WTC11 (cell line): ENCODE data around the gene KIFBP. TPM values are rescaled to one million over a fixed set of nuclear protein-coding genes. Genes with fewer than 3 reads are reported as not detected.
"Not testable (repeated sequence)": the region's sequence is repeated elsewhere in the genome, so short reads cannot be mapped to it uniquely, and the experiment has no call there.

Source experiments
- ATAC-seq: fragments of 200-7000 bp; cut with Tn5 transposase; 2 replicates; pipeline ENCODE4 v1.10.0; 2021; ENCODE audit warnings: mild to moderate bottlenecking, moderate library complexity
- CTCF ChIA-PET: fragments of 300-600 bp; sonication (Branson Sonifier 250); formaldehyde crosslinking; loops from one replicate; lab custom pipeline; 2021; ENCODE audit warnings: antibody characterized with exemption; lab: Charles Lee
- POLR2A ChIA-PET: fragments of 350-600 bp; sonication (Branson Sonifier 250); formaldehyde crosslinking; loops from one replicate; lab custom pipeline; 2021; ENCODE audit warnings: antibody characterized with exemption; lab: Charles Lee
- DNase-seq: peaks from one replicate; pipeline ENCODE4 v3.0.0; 2021; ENCODE audit warnings: low spot score
- H3K27ac Mint-ChIP-seq: 2 replicates; pipeline ENCODE4 v1.8.0; 2021; ENCODE audit warnings: mixed read lengths
- H3K27me3 Mint-ChIP-seq: 2 replicates; pipeline ENCODE4 v1.8.0; 2021; ENCODE audit warnings: low read depth, mild to moderate bottlenecking, moderate library complexity, mixed read lengths
- H3K36me3 Mint-ChIP-seq: 2 replicates; pipeline ENCODE4 v1.8.0; 2021; ENCODE audit warnings: mixed read lengths
- H3K4me1 Mint-ChIP-seq: 2 replicates; pipeline ENCODE4 v1.8.0; 2022; ENCODE audit warnings: mixed read lengths
- H3K4me3 Mint-ChIP-seq: 2 replicates; pipeline ENCODE4 v1.8.0; 2021; ENCODE audit warnings: mild to moderate bottlenecking, moderate library complexity, mixed read lengths
- H3K9me3 Mint-ChIP-seq: 2 replicates; pipeline ENCODE4 v1.8.0; 2021; ENCODE audit warnings: mixed read lengths
- CBFB ChIP-seq: sonication (generic); formaldehyde crosslinking; IDR thresholded peaks from 2 replicates; pipeline ENCODE4 v1.8.1; 2022; ENCODE audit warnings: mild to moderate bottlenecking, low read depth, missing genetic modification reagents
- CREB1 ChIP-seq: sonication (generic); formaldehyde crosslinking; IDR thresholded peaks from 2 replicates; pipeline ENCODE4 v1.8.0; 2023; ENCODE audit warnings: mild to moderate bottlenecking, missing genetic modification reagents
- ESRRA ChIP-seq: sonication (generic); formaldehyde crosslinking; IDR thresholded peaks from 2 replicates; pipeline ENCODE4 v1.8.1; 2022; ENCODE audit warnings: mild to moderate bottlenecking, missing genetic modification reagents, borderline replicate concordance
- FOXJ3 ChIP-seq: sonication (generic); formaldehyde crosslinking; IDR thresholded peaks from 2 replicates; pipeline ENCODE4 v1.9.0; 2021; ENCODE audit warnings: missing genetic modification reagents, mild to moderate bottlenecking, borderline replicate concordance
- FOXK1 ChIP-seq: sonication (generic); formaldehyde crosslinking; IDR thresholded peaks from 2 replicates; pipeline ENCODE4 v1.8.0; 2022; ENCODE audit warnings: mild to moderate bottlenecking, moderate library complexity, missing genetic modification reagents
- JUN ChIP-seq: sonication (generic); formaldehyde crosslinking; IDR thresholded peaks from 2 replicates; pipeline ENCODE4 v1.8.0; 2023; ENCODE audit warnings: mild to moderate bottlenecking, missing genetic modification reagents
- MYBL2 ChIP-seq: sonication (generic); formaldehyde crosslinking; IDR thresholded peaks from 2 replicates; pipeline ENCODE4 v1.8.1; 2023; ENCODE audit warnings: mild to moderate bottlenecking, moderate library complexity, missing genetic modification reagents
- PRRX2 ChIP-seq: fragments of 250-450 bp; sonication (Bioruptor Pico); IDR thresholded peaks from 2 replicates; pipeline ENCODE4 v1.8.0; 2021; ENCODE audit warnings: mild to moderate bottlenecking
- RELA ChIP-seq: sonication (generic); formaldehyde crosslinking; IDR thresholded peaks from 2 replicates; pipeline ENCODE4 v1.8.1; 2022; ENCODE audit warnings: missing genetic modification reagents, mild to moderate bottlenecking, borderline replicate concordance
- RORB ChIP-seq: fragments of 250-450 bp; sonication (Bioruptor Pico); IDR thresholded peaks from 2 replicates; pipeline ENCODE4 v1.9.0; 2021; ENCODE audit warnings: mild to moderate bottlenecking
- SMAD4 ChIP-seq: sonication (generic); formaldehyde crosslinking; IDR thresholded peaks from 2 replicates; pipeline ENCODE4 v1.8.0; 2022; ENCODE audit warnings: mild to moderate bottlenecking, missing genetic modification reagents
- TEAD1 ChIP-seq: sonication (generic); formaldehyde crosslinking; IDR thresholded peaks from 2 replicates; pipeline ENCODE4 v1.8.0; 2022; ENCODE audit warnings: mild to moderate bottlenecking, missing genetic modification reagents
- total RNA-seq: library from RNA; stranded (reverse); gene quantifications from 3 replicates; pipeline ENCODE4 v1.2.3, GENCODE V29; 2021
- TF ChIP-seq, protein P1 (sequence below): sonication (generic); formaldehyde crosslinking; IDR thresholded peaks from 2 replicates; pipeline ENCODE4 v1.8.0; 2023; ENCODE audit warnings: missing genetic modification reagents, mild to moderate bottlenecking, borderline replicate concordance
- TF ChIP-seq, protein P2 (sequence below): fragments of 250-450 bp; sonication (Bioruptor Pico); IDR thresholded peaks from 2 replicates; pipeline ENCODE4 v1.8.0; 2021; ENCODE audit warnings: mild to moderate bottlenecking
- TF ChIP-seq, protein P3 (sequence below): sonication (generic); formaldehyde crosslinking; IDR thresholded peaks from 2 replicates; pipeline ENCODE4 v1.8.1; 2022; ENCODE audit warnings: mild to moderate bottlenecking, moderate library complexity, missing genetic modification reagents
- TF ChIP-seq, protein P4 (sequence below): fragments of 250-450 bp; sonication (Bioruptor Pico); IDR thresholded peaks from 2 replicates; pipeline ENCODE4 v1.9.0; 2021; ENCODE audit warnings: moderate library complexity, mild to moderate bottlenecking, inconsistent platforms, borderline replicate concordance
- TF ChIP-seq, protein P5 (sequence below): sonication (generic); formaldehyde crosslinking; IDR thresholded peaks from 2 replicates; pipeline ENCODE4 v1.8.1; 2023; ENCODE audit warnings: mild to moderate bottlenecking, missing genetic modification reagents
- TF ChIP-seq, protein P6 (sequence below): sonication (generic); formaldehyde crosslinking; IDR thresholded peaks from 2 replicates; pipeline ENCODE4 v1.8.1; 2022; ENCODE audit warnings: mild to moderate bottlenecking, missing genetic modification reagents, moderate library complexity, borderline replicate concordance

Gene KIFBP
- total RNA-seq, 1 experiment from 2014 or later, result 31.2 TPM

DNA sequence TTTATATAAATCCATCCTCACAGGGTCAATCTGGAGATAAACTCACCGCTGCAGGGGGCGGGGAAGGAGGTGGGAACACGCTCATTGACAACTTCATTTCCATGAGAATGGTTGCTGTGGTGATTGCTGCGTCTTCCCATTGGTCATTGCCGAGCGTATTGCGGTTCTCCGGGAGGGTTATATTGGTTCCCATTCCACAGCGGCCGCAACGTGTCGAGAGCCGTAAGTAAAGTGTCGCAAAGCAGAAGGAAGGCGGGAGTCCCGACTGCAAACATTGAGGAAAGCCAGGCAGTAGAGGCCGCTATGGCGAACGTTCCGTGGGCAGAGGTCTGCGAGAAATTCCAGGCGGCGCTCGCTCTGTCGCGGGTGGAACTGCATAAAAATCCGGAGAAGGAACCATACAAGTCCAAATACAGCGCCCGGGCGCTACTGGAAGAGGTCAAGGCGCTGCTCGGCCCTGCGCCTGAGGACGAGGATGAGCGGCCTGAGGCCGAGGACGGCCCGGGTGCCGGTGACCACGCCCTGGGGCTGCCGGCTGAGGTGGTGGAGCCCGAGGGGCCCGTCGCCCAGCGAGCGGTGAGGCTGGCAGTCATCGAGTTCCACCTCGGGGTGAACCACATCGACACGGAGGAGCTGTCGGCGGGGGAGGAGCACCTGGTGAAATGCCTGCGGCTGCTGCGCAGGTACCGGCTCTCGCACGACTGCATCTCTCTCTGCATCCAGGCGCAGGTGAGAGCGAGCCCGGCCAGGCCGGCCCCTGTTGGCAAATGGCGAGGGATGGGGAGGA, at the start of gene KIFBP (continued):
- peak; percentile 88; the same call in 1 of the 2 replicates for TF ChIP-seq JUN (CRISPR knock-in tag)

DNA sequence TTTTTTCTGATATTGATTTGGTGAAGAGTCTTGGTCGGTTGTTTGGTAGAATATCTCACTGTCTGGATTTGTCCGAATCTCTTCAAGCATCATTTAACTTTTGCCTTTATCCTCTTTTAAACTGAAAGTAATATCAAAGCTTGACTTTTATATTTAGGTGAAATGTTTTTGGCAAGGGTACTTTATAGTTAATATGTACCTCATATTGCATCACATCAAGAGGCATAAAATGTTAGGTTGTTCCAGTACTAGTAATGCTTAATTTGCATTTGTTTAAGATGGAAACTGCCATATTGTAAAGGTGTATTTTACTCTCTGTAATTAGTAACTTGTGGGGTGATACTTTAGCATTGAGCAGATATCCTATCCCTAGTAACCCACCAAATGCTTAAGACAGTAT, 49.7 kb upstream of the KIFBP start:
- POLR2A ChIA-PET, result no interaction called here
- no peaks in the 10 kb centered on the region for H3K9me3 Mint-ChIP-seq
- no peaks in the 10 kb centered on the region for H3K27me3 Mint-ChIP-seq
- TF ChIP-seq FOXK1 (CRISPR knock-in tag), result no peak
- no peak for TF ChIP-seq SMAD4 (CRISPR knock-in tag)
- no peak for TF ChIP-seq JUN (CRISPR knock-in tag)
- TF ChIP-seq, protein P1, sequence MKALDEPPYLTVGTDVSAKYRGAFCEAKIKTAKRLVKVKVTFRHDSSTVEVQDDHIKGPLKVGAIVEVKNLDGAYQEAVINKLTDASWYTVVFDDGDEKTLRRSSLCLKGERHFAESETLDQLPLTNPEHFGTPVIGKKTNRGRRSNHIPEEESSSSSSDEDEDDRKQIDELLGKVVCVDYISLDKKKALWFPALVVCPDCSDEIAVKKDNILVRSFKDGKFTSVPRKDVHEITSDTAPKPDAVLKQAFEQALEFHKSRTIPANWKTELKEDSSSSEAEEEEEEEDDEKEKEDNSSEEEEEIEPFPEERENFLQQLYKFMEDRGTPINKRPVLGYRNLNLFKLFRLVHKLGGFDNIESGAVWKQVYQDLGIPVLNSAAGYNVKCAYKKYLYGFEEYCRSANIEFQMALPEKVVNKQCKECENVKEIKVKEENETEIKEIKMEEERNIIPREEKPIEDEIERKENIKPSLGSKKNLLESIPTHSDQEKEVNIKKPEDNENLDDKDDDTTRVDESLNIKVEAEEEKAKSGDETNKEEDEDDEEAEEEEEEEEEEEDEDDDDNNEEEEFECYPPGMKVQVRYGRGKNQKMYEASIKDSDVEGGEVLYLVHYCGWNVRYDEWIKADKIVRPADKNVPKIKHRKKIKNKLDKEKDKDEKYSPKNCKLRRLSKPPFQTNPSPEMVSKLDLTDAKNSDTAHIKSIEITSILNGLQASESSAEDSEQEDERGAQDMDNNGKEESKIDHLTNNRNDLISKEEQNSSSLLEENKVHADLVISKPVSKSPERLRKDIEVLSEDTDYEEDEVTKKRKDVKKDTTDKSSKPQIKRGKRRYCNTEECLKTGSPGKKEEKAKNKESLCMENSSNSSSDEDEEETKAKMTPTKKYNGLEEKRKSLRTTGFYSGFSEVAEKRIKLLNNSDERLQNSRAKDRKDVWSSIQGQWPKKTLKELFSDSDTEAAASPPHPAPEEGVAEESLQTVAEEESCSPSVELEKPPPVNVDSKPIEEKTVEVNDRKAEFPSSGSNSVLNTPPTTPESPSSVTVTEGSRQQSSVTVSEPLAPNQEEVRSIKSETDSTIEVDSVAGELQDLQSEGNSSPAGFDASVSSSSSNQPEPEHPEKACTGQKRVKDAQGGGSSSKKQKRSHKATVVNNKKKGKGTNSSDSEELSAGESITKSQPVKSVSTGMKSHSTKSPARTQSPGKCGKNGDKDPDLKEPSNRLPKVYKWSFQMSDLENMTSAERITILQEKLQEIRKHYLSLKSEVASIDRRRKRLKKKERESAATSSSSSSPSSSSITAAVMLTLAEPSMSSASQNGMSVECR (CRISPR knock-in tag), result no peak
- no peak for TF ChIP-seq CBFB (CRISPR knock-in tag)
- TF ChIP-seq RORB (CRISPR knock-in tag), result no peak
- TF ChIP-seq PRRX2, result no peak
- TF ChIP-seq CREB1 (CRISPR knock-in tag), result no peak
- TF ChIP-seq RELA, result no peak
- TF ChIP-seq, protein P2, sequence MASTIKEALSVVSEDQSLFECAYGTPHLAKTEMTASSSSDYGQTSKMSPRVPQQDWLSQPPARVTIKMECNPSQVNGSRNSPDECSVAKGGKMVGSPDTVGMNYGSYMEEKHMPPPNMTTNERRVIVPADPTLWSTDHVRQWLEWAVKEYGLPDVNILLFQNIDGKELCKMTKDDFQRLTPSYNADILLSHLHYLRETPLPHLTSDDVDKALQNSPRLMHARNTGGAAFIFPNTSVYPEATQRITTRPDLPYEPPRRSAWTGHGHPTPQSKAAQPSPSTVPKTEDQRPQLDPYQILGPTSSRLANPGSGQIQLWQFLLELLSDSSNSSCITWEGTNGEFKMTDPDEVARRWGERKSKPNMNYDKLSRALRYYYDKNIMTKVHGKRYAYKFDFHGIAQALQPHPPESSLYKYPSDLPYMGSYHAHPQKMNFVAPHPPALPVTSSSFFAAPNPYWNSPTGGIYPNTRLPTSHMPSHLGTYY, result no peak
- TF ChIP-seq ESRRA (CRISPR knock-in tag), result no peak
- CTCF ChIA-PET, result no interaction called here
- ATAC-seq (no peak), DNase-seq (no peak)
- H3K36me3 Mint-ChIP-seq, result peaks cover 36% of the 10 kb centered on the region
- H3K4me1 Mint-ChIP-seq, result no peaks in the 10 kb centered on the region
- H3K27ac Mint-ChIP-seq, result no peak overlapping the region
- no peak overlapping the region for H3K4me3 Mint-ChIP-seq

DNA sequence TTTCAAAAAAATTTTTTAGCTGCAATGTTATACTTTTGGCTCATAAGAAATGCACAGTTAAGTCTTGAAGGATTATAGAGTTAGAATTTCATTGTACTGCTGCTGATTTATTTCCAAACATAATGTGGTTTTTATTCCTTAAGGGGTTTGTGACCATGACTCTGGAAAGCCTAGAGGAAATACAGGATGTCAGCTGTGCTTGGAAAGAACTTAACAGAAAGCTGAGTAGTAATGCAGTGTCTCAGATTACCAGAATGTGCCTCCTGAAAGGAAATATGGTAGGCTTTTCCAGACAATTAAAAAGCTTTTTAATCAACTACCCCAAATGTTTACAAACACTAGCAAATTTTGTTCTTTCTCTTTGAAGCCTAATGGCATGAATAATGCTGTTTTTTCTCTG, 47.7 kb upstream of the KIFBP start:
- H3K27me3 Mint-ChIP-seq, POLR2A ChIA-PET, H3K4me3 Mint-ChIP-seq, ATAC-seq, H3K4me1 Mint-ChIP-seq, DNase-seq, H3K9me3 Mint-ChIP-seq, H3K27ac Mint-ChIP-seq: not testable (repeated sequence)
- H3K36me3 Mint-ChIP-seq, result peaks cover 27% of the 10 kb centered on the region
- CTCF ChIA-PET, result interaction anchor here (1.4 kb wide), 1 partner anchor 15 kb away, joined by 5 read pairs; the partner anchor contains the start of gene DDX21

DNA sequence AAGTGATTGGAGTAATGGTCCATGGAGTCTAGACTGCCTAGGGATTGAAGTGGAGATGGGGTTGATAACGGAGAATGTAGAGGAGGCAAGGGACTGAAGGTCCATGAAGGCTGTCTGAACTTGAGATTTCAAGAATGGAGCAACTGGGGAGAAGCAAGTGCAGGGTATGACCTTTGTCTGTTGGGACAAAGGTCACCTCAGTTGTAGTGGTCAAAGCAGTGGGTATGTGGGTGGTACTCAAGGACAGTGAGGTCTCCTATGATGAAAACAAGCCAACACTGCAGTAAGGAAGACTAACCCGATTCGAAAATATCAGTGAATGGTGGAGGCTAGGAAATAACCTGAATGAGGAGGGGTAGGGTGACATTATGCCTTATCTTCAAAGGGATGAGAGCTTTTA, 38.0 kb upstream of the KIFBP start:
- Mint-ChIP-seq H3K27me3 (no peaks in the 10 kb centered on the region), H3K4me1 (no peaks in the 10 kb centered on the region), H3K27ac (no peak overlapping the region), H3K4me3 (no peak overlapping the region), H3K36me3 (peaks cover 18% of the 10 kb centered on the region), H3K9me3 (peaks cover 3% of the 10 kb centered on the region; the same call in 1 of the 2 replicates)
- CTCF ChIA-PET, result no interaction called here
- POLR2A ChIA-PET, result no interaction called here
- ATAC-seq (no peak), DNase-seq (no peak)
- TF ChIP-seq, protein P3, sequence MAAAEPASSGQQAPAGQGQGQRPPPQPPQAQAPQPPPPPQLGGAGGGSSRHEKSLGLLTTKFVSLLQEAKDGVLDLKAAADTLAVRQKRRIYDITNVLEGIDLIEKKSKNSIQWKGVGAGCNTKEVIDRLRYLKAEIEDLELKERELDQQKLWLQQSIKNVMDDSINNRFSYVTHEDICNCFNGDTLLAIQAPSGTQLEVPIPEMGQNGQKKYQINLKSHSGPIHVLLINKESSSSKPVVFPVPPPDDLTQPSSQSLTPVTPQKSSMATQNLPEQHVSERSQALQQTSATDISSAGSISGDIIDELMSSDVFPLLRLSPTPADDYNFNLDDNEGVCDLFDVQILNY (CRISPR knock-in tag), result no peak
- TF ChIP-seq MYBL2 (no peak), TEAD1 (CRISPR knock-in tag) (no peak), FOXJ3 (no peak)
- TF ChIP-seq, protein P4, sequence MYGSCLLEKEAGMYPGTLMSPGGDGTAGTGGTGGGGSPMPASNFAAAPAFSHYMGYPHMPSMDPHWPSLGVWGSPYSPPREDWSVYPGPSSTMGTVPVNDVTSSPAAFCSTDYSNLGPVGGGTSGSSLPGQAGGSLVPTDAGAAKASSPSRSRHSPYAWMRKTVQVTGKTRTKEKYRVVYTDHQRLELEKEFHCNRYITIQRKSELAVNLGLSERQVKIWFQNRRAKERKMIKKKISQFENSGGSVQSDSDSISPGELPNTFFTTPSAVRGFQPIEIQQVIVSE (CRISPR knock-in tag), result no peak
- TF ChIP-seq, protein P5, sequence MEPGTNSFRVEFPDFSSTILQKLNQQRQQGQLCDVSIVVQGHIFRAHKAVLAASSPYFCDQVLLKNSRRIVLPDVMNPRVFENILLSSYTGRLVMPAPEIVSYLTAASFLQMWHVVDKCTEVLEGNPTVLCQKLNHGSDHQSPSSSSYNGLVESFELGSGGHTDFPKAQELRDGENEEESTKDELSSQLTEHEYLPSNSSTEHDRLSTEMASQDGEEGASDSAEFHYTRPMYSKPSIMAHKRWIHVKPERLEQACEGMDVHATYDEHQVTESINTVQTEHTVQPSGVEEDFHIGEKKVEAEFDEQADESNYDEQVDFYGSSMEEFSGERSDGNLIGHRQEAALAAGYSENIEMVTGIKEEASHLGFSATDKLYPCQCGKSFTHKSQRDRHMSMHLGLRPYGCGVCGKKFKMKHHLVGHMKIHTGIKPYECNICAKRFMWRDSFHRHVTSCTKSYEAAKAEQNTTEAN (CRISPR knock-in tag), result no peak
- TF ChIP-seq, protein P6, sequence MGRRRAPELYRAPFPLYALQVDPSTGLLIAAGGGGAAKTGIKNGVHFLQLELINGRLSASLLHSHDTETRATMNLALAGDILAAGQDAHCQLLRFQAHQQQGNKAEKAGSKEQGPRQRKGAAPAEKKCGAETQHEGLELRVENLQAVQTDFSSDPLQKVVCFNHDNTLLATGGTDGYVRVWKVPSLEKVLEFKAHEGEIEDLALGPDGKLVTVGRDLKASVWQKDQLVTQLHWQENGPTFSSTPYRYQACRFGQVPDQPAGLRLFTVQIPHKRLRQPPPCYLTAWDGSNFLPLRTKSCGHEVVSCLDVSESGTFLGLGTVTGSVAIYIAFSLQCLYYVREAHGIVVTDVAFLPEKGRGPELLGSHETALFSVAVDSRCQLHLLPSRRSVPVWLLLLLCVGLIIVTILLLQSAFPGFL, result no peak
